ENCODE results near the gene ACTL10.
"Not testable (repeated sequence)": the region's sequence is repeated elsewhere in the genome, so short reads cannot be mapped to it uniquely, and the experiment has no call there.

The ACTL10 gene

GRCh38 chr20:33688938-33689424 is 22.2 kb downstream of the ACTL10 start:
- FAIRE-seq: no peak
- TF ChIP-seq TAF1 (IDR thresholded peaks at IDR 0.05; ENCODE audit: low read depth, low read length) (no peak), POLR2A (IDR thresholded peaks at IDR 0.05; ENCODE audit: low read depth, low read length) (no peak), PAX5 (IDR thresholded peaks at IDR 0.05; ENCODE audit: insufficient read depth, low read length, severe bottlenecking) (no peak), SPI1 (IDR thresholded peaks at IDR 0.05; ENCODE audit: low read depth, low read length) (no peak), POLR2AphosphoS5 (IDR thresholded peaks at IDR 0.05; ENCODE audit: low read depth, low read length) (no peak), POU2F2 (IDR thresholded peaks at IDR 0.05; ENCODE audit: low read depth, low read length) (no peak)
- DNase-seq (ENCODE audit: insufficient read length, low spot score): no peak

GRCh38 chr20:33689493-33689892 is 22.8 kb downstream of the ACTL10 start:
- no peak for DNase-seq (ENCODE audit: insufficient read length, low spot score)
- TF ChIP-seq POLR2A (IDR thresholded peaks at IDR 0.05; ENCODE audit: low read depth, low read length): no peak
- no peak for TF ChIP-seq TAF1 (IDR thresholded peaks at IDR 0.05; ENCODE audit: low read depth, low read length)
- TF ChIP-seq POU2F2 (IDR thresholded peaks at IDR 0.05; ENCODE audit: low read depth, low read length): no peak
- TF ChIP-seq SPI1 (IDR thresholded peaks at IDR 0.05; ENCODE audit: low read depth, low read length): no peak
- TF ChIP-seq POLR2AphosphoS5 (IDR thresholded peaks at IDR 0.05; ENCODE audit: low read depth, low read length): no peak
- no peak for TF ChIP-seq PAX5 (IDR thresholded peaks at IDR 0.05; ENCODE audit: insufficient read depth, low read length, severe bottlenecking)
- FAIRE-seq: no peak

- no peak for FAIRE-seq
- DNase-seq (ENCODE audit: insufficient read length, low spot score): no peak
- TF ChIP-seq POLR2AphosphoS5 (IDR thresholded peaks at IDR 0.05; ENCODE audit: low read depth, low read length) (no peak), POU2F2 (IDR thresholded peaks at IDR 0.05; ENCODE audit: low read depth, low read length) (no peak), TAF1 (IDR thresholded peaks at IDR 0.05; ENCODE audit: low read depth, low read length) (no peak), PAX5 (IDR thresholded peaks at IDR 0.05; ENCODE audit: insufficient read depth, low read length, severe bottlenecking) (no peak), POLR2A (IDR thresholded peaks at IDR 0.05; ENCODE audit: low read depth, low read length) (no peak), SPI1 (IDR thresholded peaks at IDR 0.05; ENCODE audit: low read depth, low read length) (no peak)
Measured at GRCh38 chr20:33689973-33690372, 23.2 kb downstream of the ACTL10 start.

- DNase-seq (ENCODE audit: insufficient read length, low spot score) (no peak), FAIRE-seq (no peak)
- TF ChIP-seq SPI1 (IDR thresholded peaks at IDR 0.05; ENCODE audit: low read depth, low read length) (no peak), POLR2AphosphoS5 (IDR thresholded peaks at IDR 0.05; ENCODE audit: low read depth, low read length) (no peak), PAX5 (IDR thresholded peaks at IDR 0.05; ENCODE audit: insufficient read depth, low read length, severe bottlenecking) (no peak), POLR2A (IDR thresholded peaks at IDR 0.05; ENCODE audit: low read depth, low read length) (no peak), POU2F2 (IDR thresholded peaks at IDR 0.05; ENCODE audit: low read depth, low read length) (no peak), TAF1 (IDR thresholded peaks at IDR 0.05; ENCODE audit: low read depth, low read length) (no peak)
Measured at GRCh38 chr20:33693289-33693688, 26.5 kb downstream of the ACTL10 start.

- TF ChIP-seq PAX5 (IDR thresholded peaks at IDR 0.05; ENCODE audit: insufficient read depth, low read length, severe bottlenecking) (no peak), POLR2A (IDR thresholded peaks at IDR 0.05; ENCODE audit: low read depth, low read length) (no peak), POU2F2 (IDR thresholded peaks at IDR 0.05; ENCODE audit: low read depth, low read length) (no peak), TAF1 (IDR thresholded peaks at IDR 0.05; ENCODE audit: low read depth, low read length) (no peak), SPI1 (IDR thresholded peaks at IDR 0.05; ENCODE audit: low read depth, low read length) (no peak), POLR2AphosphoS5 (IDR thresholded peaks at IDR 0.05; ENCODE audit: low read depth, low read length) (no peak)
- FAIRE-seq (no peak), DNase-seq (ENCODE audit: insufficient read length, low spot score) (no peak)
Measured at GRCh38 chr20:33693741-33694638, 27.2 kb downstream of the ACTL10 start.

- no peak for FAIRE-seq
- no peak for DNase-seq (ENCODE audit: insufficient read length, low spot score)
- TF ChIP-seq POU2F2 (IDR thresholded peaks at IDR 0.05; ENCODE audit: low read depth, low read length) (no peak), SPI1 (IDR thresholded peaks at IDR 0.05; ENCODE audit: low read depth, low read length) (no peak), POLR2A (IDR thresholded peaks at IDR 0.05; ENCODE audit: low read depth, low read length) (no peak), POLR2AphosphoS5 (IDR thresholded peaks at IDR 0.05; ENCODE audit: low read depth, low read length) (no peak), TAF1 (IDR thresholded peaks at IDR 0.05; ENCODE audit: low read depth, low read length) (no peak), PAX5 (IDR thresholded peaks at IDR 0.05; ENCODE audit: insufficient read depth, low read length, severe bottlenecking) (no peak)
Measured at GRCh38 chr20:33694639-33695012, 27.9 kb downstream of the ACTL10 start.

GRCh38 chr20:33696448-33696847 is 29.7 kb downstream of the ACTL10 start:
- FAIRE-seq: no peak
- TF ChIP-seq PAX5 (IDR thresholded peaks at IDR 0.05; ENCODE audit: insufficient read depth, low read length, severe bottlenecking): no peak
- TF ChIP-seq TAF1 (IDR thresholded peaks at IDR 0.05; ENCODE audit: low read depth, low read length): no peak
- TF ChIP-seq POU2F2 (IDR thresholded peaks at IDR 0.05; ENCODE audit: low read depth, low read length): no peak
- no peak for TF ChIP-seq POLR2A (IDR thresholded peaks at IDR 0.05; ENCODE audit: low read depth, low read length)
- TF ChIP-seq SPI1 (IDR thresholded peaks at IDR 0.05; ENCODE audit: low read depth, low read length): no peak
- no peak for TF ChIP-seq POLR2AphosphoS5 (IDR thresholded peaks at IDR 0.05; ENCODE audit: low read depth, low read length)
- DNase-seq (ENCODE audit: insufficient read length, low spot score): no peak

- DNase-seq (ENCODE audit: insufficient read length, low spot score) (no peak), FAIRE-seq (no peak)
- TF ChIP-seq PAX5 (IDR thresholded peaks at IDR 0.05; ENCODE audit: insufficient read depth, low read length, severe bottlenecking) (no peak), SPI1 (IDR thresholded peaks at IDR 0.05; ENCODE audit: low read depth, low read length) (no peak), POLR2AphosphoS5 (IDR thresholded peaks at IDR 0.05; ENCODE audit: low read depth, low read length) (no peak), TAF1 (IDR thresholded peaks at IDR 0.05; ENCODE audit: low read depth, low read length) (no peak), POLR2A (IDR thresholded peaks at IDR 0.05; ENCODE audit: low read depth, low read length) (no peak), POU2F2 (IDR thresholded peaks at IDR 0.05; ENCODE audit: low read depth, low read length) (no peak)
Measured at GRCh38 chr20:33697129-33697528, 30.4 kb downstream of the ACTL10 start.

GRCh38 chr20:33698966-33699365 is 32.2 kb downstream of the ACTL10 start:
- not testable (repeated sequence) for DNase-seq (ENCODE audit: insufficient read length, low spot score); FAIRE-seq

- not testable (repeated sequence) for FAIRE-seq
Measured at GRCh38 chr20:33700696-33701441, 34.1 kb downstream of the ACTL10 start.

More at GRCh38 chr20:33700696-33701441, 34.1 kb downstream of the ACTL10 start:
- not testable (repeated sequence) for DNase-seq (ENCODE audit: insufficient read length, low spot score)

All from GM12891 (cell line).